BLaER1 (cell line): ENCODE data around the gene LATS2.

Source experiments
- H3K27ac ChIP-seq: shearing (Covaris generic); formaldehyde crosslinking; 2 replicates; pipeline ENCODE4 v1.8.1; 2022
- H3K27me3 ChIP-seq: shearing (Covaris generic); formaldehyde crosslinking; 2 replicates; pipeline ENCODE4 v1.8.1; 2022
- H3K36me3 ChIP-seq: shearing (Covaris generic); formaldehyde crosslinking; 2 replicates; pipeline ENCODE4 v1.8.1; 2022
- H3K4me1 ChIP-seq: shearing (Covaris generic); formaldehyde crosslinking; 2 replicates; pipeline ENCODE4 v1.8.1; 2022
- H3K4me2 ChIP-seq: shearing (Covaris generic); formaldehyde crosslinking; 2 replicates; pipeline ENCODE4 v1.8.1; 2022
- H3K4me3 ChIP-seq: shearing (Covaris generic); formaldehyde crosslinking; 2 replicates; pipeline ENCODE4 v1.8.1; 2022
- H3K9ac ChIP-seq: shearing (Covaris generic); formaldehyde crosslinking; 2 replicates; pipeline ENCODE4 v1.8.1; 2022
- H3K9me3 ChIP-seq: shearing (Covaris generic); formaldehyde crosslinking; 2 replicates; pipeline ENCODE4 v1.8.1; 2022
- H4K20me1 ChIP-seq: shearing (Covaris generic); formaldehyde crosslinking; 2 replicates; pipeline ENCODE4 v1.8.1; 2022
- Cebpa-rat ChIP-seq: shearing (Covaris generic); IDR thresholded peaks from 2 replicates; pipeline ENCODE4 v1.8.1; 2022

The LATS2 gene

DNA sequence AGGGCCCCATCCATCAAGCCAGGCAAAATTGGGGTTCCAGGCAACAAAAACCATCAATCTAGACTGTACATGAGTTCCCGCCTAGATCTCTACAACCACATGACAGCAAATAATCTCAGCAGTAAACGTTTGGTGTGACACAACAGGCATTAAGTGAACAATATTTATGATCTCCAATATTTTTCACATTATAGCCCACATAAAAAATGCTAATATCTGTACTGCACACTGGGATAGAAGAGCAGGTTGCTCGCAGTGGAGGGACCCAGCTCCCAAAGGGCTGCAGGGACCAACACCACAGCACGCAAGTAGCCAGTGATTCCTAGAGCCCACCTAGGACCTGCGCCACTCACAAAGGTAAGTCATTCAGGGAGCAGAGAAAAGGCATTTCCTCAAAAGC, 25.9 kb downstream of the LATS2 start:
- Histone ChIP-seq H3K9me3 (peaks cover 4% of the 10 kb centered on the region; the same call in 1 of the 2 replicates), H3K4me3 (no peak overlapping the region), H3K9ac (no peak overlapping the region), H3K27me3 (no peaks in the 10 kb centered on the region), H3K36me3 (peaks cover 20% of the 10 kb centered on the region), H3K27ac (no peak overlapping the region), H3K4me2 (peak overlapping the region; percentile 68), H4K20me1 (peaks cover 65% of the 10 kb centered on the region), H3K4me1 (peaks cover 75% of the 10 kb centered on the region)
- no peak for TF ChIP-seq Cebpa-rat

DNA sequence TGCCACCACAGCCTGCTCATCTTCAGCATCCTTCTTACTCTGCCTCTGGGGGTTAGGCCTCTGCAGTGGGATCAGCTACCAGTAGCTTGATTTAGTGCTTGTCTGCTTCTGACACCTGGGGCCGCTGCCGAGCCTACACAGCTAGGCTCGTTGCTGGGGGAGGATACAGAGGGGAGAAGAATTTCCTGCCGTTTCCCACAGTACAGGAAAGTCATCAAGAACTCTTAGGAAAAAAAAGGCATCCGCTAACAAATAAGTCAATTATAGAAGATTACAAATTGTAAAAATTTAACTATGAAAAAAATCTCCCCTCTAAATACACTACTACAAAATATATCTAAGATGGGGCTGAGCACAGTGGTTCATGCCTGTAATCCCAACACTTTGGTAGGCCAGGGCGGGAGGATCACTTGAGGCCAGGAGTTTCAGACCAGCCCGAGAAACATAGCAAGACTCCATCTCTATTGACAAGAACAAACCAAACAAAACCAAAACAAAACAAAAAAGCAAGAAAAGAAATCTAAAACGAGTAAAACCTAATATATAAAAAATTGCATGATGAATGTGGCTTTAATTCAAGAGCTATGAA, 26.7 kb downstream of the LATS2 start:
- H4K20me1 ChIP-seq: peaks cover 57% of the 10 kb centered on the region

DNA sequence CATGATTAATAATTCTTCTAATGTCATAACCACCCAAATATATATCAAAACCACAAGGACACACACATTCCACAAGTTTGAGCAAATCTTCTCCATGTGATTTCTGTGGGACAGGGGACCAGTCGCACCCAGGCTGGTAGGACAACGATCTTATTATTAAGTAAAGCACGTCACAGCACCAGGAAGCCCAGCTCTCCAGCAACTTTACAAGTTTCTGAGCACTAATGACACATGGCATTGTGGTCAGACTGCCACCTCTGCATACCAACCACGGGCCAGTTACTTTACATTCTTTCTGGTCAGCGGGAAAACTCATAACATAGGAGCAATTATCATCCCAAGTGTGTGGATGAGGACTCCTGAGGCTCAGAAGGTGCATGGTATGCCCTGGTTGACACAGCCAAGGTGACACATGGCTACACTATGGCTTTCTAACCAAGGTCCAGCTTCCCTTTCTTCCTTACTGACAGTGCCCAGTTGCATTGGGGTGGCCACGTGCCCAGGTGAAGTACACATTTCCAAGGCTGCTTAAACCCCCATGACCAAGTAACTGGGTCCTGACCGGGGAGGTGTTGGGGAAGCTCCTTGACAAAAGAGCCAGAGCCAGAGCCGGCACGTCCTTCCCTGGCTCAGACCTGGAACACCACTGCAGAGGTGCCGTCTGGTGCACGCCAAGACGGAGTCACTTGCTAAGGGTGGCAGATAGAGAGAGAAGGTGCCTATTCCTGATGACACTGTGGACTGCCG, 27.4 kb downstream of the LATS2 start:
- TF ChIP-seq Cebpa-rat: no peak
- Histone ChIP-seq H3K36me3 (peaks cover 29% of the 10 kb centered on the region), H3K27ac (no peak overlapping the region), H3K4me1 (peaks cover 60% of the 10 kb centered on the region), H3K9me3 (peaks cover 18% of the 10 kb centered on the region), H4K20me1 (peaks cover 50% of the 10 kb centered on the region), H3K4me2 (peak overlapping the region; percentile 68), H3K4me3 (no peak overlapping the region), H3K9ac (peak overlapping the region; percentile 31; the same call in 1 of the 2 replicates), H3K27me3 (no peaks in the 10 kb centered on the region)

More for the DNA sequence above, 26.7 kb downstream of the LATS2 start:
- no peak overlapping the region for H3K27ac ChIP-seq
- peaks cover 12% of the 10 kb centered on the region for H3K9me3 ChIP-seq
- peaks cover 25% of the 10 kb centered on the region for H3K36me3 ChIP-seq
- 0 out of 2 replicates have a peak overlapping the region, but pooled peaks have one; percentile 31 for H3K9ac ChIP-seq
- peak overlapping the region; percentile 68 for H3K4me2 ChIP-seq
- peaks cover 67% of the 10 kb centered on the region for H3K4me1 ChIP-seq
- H3K4me3 ChIP-seq: no peak overlapping the region
- no peaks in the 10 kb centered on the region for H3K27me3 ChIP-seq
- no peak for TF ChIP-seq Cebpa-rat

DNA sequence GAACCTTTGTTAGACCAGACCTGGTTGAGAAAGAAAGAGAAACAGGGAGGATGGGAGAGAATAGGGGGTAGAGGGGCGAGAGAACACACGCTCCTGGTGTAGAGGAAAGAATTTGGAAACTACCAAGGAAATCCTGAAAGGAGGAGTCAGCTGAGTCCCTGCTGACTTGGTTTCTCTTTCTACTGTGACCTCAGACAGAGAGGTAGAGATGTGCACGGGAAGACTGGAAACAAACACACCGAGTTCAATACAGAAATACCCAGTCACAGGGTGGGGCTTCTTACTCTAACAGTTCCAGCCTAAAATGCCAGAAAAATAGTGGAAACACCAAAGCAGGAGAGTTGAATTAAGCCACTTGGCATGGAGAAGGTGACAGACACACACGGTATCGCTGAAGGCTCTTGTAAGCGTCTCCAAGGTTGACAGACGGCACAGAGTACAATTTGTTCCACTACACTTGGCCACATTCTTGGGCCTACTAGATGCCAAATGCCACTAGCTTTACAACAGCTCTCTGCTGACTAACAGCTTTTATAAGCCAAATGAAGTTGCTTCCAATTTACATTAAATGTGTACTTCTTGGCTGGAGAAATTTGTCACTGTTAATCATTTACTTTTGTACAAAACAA, 28.1 kb downstream of the LATS2 start:
- Histone ChIP-seq H3K9ac (no peak overlapping the region; the same call in 1 of the 2 replicates), H3K4me3 (no peak overlapping the region), H4K20me1 (peaks cover 43% of the 10 kb centered on the region), H3K4me2 (peak overlapping the region; percentile 68), H3K27ac (peak overlapping the region; percentile 38; the same call in 1 of the 2 replicates), H3K4me1 (peaks cover 53% of the 10 kb centered on the region), H3K9me3 (peaks cover 25% of the 10 kb centered on the region), H3K36me3 (peaks cover 33% of the 10 kb centered on the region), H3K27me3 (no peaks in the 10 kb centered on the region)
- no peak for TF ChIP-seq Cebpa-rat

DNA sequence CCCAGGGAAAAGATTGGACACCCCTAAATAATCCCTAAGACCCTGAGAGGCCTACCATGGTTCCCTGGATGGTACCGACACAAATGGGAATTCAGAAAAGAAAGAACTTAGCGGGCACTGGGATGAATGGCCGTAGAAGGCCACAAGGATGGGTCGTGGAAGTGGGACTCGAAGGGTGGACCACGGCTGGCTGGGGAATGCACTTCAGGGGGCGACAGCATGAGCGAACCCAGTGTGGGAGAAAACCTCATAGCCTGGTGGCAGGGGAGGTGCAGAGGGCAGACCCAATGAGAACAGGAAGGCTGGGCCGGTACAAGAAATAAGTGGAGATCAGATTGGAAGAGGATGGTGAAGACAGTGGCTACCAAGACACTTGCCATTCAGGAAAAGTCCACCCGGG, 28.7 kb downstream of the LATS2 start:
- H3K9me3 ChIP-seq: peaks cover 26% of the 10 kb centered on the region
- peak overlapping the region; percentile 38; the same call in 1 of the 2 replicates for H3K27ac ChIP-seq
- H3K9ac ChIP-seq: no peak overlapping the region
- H3K36me3 ChIP-seq: peaks cover 26% of the 10 kb centered on the region
- H3K4me3 ChIP-seq: no peak overlapping the region
- H3K27me3 ChIP-seq: no peaks in the 10 kb centered on the region
- no peak for TF ChIP-seq Cebpa-rat
- H3K4me1 ChIP-seq: peaks cover 51% of the 10 kb centered on the region
- peak overlapping the region; percentile 68; the same call in 1 of the 2 replicates for H3K4me2 ChIP-seq
- H4K20me1 ChIP-seq: peaks cover 37% of the 10 kb centered on the region

DNA sequence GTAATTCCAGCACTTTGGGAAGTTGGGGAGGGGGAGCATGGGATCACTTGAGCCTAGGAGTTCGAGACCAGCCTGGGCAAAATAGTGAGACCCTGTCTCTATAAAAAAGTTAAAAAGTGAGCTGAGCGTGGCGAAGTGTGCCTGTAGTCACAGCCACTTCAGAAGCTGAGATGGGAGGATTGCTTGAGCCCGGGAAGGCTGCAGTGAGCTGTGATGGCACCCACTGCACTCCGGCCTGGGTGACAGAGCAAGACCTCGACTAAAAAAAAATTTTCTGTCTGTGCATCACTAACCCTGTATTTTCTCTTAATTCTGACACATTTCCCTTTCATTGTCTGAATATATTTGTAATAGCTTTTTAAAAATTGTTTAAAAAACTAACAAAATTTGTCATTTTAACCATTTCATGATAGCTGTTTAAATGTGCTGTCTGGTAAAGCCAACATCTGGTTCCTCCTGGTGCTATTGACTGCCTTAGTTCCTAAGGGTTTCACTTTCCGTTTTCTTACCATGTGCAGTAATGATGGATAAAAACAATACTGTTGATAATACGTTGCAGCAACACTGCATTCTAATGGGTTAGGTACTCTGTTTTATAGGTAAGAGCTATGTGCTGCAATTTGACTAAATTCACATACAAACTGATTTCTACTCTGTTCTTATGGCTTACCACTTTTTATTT, 29.7 kb downstream of the LATS2 start:
- H4K20me1 ChIP-seq: peaks cover 29% of the 10 kb centered on the region
- H3K9me3 ChIP-seq: peaks cover 30% of the 10 kb centered on the region
- peaks cover 20% of the 10 kb centered on the region for H3K36me3 ChIP-seq
- H3K4me3 ChIP-seq: no peak overlapping the region
- H3K4me2 ChIP-seq: 0 out of 2 replicates have a peak overlapping the region, but pooled peaks have one; percentile 1
- H3K9ac ChIP-seq: no peak overlapping the region
- TF ChIP-seq Cebpa-rat: no peak
- H3K4me1 ChIP-seq: peaks cover 51% of the 10 kb centered on the region
- H3K27me3 ChIP-seq: no peaks in the 10 kb centered on the region
- no peak overlapping the region for H3K27ac ChIP-seq

DNA sequence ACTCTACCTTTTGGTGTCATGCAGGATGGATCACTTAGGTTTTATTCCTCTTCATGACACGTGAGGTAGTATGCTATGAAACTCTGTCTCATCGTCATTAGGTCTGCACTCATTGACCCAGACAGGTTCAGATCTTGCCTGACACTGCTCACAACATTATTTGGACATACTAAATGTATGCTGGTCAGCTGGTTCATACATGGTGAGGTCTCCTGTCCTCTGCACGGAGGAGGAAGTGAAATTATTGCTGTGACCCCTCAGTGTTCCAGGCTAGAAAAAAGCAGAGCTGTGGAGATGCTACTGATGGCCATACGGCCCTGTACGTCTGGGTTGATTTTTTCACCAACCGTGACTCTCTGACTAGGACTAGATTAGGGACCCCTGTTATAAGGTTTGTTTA, 35.8 kb downstream of the LATS2 start:
- Histone ChIP-seq H3K4me1 (peaks cover 17% of the 10 kb centered on the region; the same call in 1 of the 2 replicates), H3K36me3 (peaks cover 28% of the 10 kb centered on the region), H3K27me3 (no peaks in the 10 kb centered on the region), H3K4me3 (no peak overlapping the region), H4K20me1 (peaks cover 48% of the 10 kb centered on the region), H3K9me3 (peaks cover 27% of the 10 kb centered on the region), H3K4me2 (no peak overlapping the region), H3K27ac (no peak overlapping the region), H3K9ac (no peak overlapping the region)
- no peak for TF ChIP-seq Cebpa-rat

DNA sequence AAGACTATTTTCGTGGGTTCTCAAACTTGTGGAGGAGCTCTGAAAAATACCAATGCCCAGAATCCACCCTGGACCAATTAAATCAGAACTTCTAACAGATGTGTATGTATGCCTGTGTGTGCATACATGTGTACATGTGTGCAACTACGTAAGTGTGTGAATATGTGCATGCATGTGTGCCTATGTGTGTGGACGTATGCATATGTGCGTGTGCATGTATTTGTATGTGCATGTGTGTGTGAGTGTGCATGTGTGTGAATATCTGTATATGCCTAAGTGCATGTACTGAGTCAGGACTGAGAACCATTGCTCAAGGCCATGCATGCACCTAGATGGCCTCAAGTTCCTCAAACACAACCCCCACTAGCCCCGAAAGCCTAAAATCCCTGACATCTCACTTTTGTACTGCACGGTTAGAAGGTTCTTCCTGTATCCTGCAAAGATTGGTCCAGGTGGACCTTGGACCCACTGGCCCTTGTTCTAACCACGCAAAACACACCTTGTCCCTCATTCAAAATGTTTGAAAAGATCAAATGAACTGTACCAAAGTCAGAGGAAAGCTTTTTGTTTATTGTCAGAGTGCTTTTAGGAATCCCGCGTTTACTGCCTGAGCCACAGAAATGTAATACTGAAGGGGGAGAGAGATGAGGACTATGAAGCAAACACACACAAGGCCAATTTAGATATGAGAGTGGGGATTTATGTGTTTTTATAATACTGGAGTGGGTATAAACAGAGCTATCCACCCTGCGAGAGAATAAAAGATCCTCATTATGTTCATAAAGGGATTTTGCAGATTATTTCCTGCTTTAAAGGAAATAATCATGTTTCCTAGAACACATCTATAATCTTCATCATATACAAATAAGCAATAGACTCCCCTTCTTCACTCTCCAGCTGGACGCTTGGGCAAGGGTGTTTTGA, 39.1 kb downstream of the LATS2 start:
- TF ChIP-seq Cebpa-rat: no peak
- H4K20me1 ChIP-seq: peaks cover 61% of the 10 kb centered on the region
- peaks cover 26% of the 10 kb centered on the region; the same call in 1 of the 2 replicates for H3K4me1 ChIP-seq
- H3K4me2 ChIP-seq: no peak overlapping the region
- no peak overlapping the region for H3K4me3 ChIP-seq
- 0 out of 2 replicates have a peak, but pooled peaks cover 2% of the 10 kb centered on the region for H3K9me3 ChIP-seq
- H3K27ac ChIP-seq: no peak overlapping the region
- peaks cover 25% of the 10 kb centered on the region; the same call in 1 of the 2 replicates for H3K36me3 ChIP-seq
- no peak overlapping the region for H3K9ac ChIP-seq
- H3K27me3 ChIP-seq: no peaks in the 10 kb centered on the region
